Measurements from ENCODE around the gene SYNDIG1. TPM values are rescaled to one million over a fixed set of nuclear protein-coding genes. Genes with fewer than 3 reads are reported as not detected.

Gene SYNDIG1
- total RNA-seq, 4 donors from 2014 or later, result 0.51 to 3.4 (median 2.8) TPM; not detected in 1

- Histone ChIP-seq H3K9me3 (no peaks in the 10 kb centered on the region), H3K27ac (no peak overlapping the region), H3K4me1 (no peaks in the 10 kb centered on the region), H3K27me3 (no peaks in the 10 kb centered on the region), H3K4me3 (no peak overlapping the region), H3K36me3 (no peaks in the 10 kb centered on the region)
- intact Hi-C loops (cut with DNase I; ENCODE audit: low total_unique reads), result no loop called here
- TF ChIP-seq, protein P1, sequence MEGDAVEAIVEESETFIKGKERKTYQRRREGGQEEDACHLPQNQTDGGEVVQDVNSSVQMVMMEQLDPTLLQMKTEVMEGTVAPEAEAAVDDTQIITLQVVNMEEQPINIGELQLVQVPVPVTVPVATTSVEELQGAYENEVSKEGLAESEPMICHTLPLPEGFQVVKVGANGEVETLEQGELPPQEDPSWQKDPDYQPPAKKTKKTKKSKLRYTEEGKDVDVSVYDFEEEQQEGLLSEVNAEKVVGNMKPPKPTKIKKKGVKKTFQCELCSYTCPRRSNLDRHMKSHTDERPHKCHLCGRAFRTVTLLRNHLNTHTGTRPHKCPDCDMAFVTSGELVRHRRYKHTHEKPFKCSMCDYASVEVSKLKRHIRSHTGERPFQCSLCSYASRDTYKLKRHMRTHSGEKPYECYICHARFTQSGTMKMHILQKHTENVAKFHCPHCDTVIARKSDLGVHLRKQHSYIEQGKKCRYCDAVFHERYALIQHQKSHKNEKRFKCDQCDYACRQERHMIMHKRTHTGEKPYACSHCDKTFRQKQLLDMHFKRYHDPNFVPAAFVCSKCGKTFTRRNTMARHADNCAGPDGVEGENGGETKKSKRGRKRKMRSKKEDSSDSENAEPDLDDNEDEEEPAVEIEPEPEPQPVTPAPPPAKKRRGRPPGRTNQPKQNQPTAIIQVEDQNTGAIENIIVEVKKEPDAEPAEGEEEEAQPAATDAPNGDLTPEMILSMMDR (IDR thresholded peaks at IDR 0.05), result no peak
- no peak for TF ChIP-seq POLR2A (IDR thresholded peaks at IDR 0.05)
- no peak for DNase-seq
Measured at GRCh38 chr20:24494460-24494920, 25.1 kb downstream of the SYNDIG1 start.

DNA sequence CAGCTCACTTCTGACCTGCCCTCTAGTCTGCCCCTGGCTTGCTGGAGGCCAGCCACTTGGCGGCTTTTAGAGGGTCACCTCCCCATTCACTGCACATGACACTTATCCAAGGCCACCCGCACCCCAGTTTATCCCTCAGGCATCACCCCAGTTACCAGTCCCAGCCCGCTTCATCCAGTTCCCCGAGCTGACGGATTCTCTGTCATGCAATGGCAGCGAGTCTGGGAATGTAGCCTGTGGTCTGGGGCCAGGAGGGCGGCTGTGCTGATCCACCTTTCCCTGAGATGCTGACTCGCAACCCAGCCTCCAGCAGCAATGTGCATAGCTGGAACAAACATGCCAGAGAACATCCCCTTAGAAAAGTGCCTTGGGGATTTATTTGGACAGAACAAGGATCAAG, 25.8 kb downstream of the SYNDIG1 start:
- Histone ChIP-seq H3K4me3 (no peak overlapping the region), H3K9me3 (no peaks in the 10 kb centered on the region), H3K4me1 (no peaks in the 10 kb centered on the region), H3K36me3 (no peaks in the 10 kb centered on the region), H3K27ac (no peak overlapping the region), H3K27me3 (no peaks in the 10 kb centered on the region)
- intact Hi-C loops (cut with DNase I; ENCODE audit: low total_unique reads), result no loop called here
- TF ChIP-seq, protein P1 (IDR thresholded peaks at IDR 0.05), result no peak
- TF ChIP-seq POLR2A (IDR thresholded peaks at IDR 0.05), result no peak
- no peak for DNase-seq

DNA sequence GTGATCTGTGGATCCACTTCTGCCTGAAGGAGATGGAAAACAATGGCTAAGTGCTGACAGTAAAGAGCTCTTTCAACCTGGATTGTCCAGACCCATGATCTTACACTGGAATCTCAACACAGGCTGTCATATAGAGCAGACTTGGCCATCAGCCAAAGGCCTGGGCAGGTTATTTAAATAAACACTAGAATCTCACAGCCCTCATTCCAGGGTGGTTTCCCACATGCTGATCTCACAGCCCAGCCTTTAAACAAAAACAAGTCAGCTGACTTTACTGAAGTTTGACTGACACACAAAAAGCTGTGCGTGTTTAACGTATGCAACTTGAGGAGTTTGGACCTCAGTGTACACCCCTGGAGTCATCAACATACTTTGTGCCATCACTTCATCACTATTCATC, 28.4 kb downstream of the SYNDIG1 start:
- no peak for DNase-seq
- no peaks in the 10 kb centered on the region for H3K4me1 ChIP-seq
- no peaks in the 10 kb centered on the region for H3K27me3 ChIP-seq
- H3K27ac ChIP-seq, result no peak overlapping the region
- TF ChIP-seq, protein P1 (IDR thresholded peaks at IDR 0.05), result no peak
- TF ChIP-seq POLR2A (IDR thresholded peaks at IDR 0.05), result no peak
- intact Hi-C loops (cut with DNase I; ENCODE audit: low total_unique reads), result no loop called here
- no peak overlapping the region for H3K4me3 ChIP-seq
- H3K36me3 ChIP-seq, result no peaks in the 10 kb centered on the region
- no peaks in the 10 kb centered on the region for H3K9me3 ChIP-seq

DNA sequence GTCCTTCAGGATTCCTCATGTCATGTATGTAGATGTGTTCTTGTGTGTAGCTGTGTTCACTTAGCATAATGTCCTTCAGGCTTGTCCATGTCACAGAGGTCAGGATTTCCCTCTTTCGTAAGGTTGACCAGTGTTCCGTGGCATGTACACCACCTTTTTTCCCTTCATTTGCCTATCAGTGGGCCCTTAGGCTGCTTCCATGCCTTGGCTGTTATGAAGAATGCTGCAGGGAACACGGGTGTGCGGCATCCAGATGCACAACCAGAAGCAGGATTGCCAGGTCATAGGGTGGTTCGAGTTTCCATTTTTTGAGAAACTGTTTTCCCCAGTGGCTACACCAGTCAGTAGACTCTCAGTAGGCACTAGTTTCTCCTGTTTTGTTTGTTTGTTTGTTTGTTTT, 29.2 kb downstream of the SYNDIG1 start:
- H3K27me3 ChIP-seq, result no peaks in the 10 kb centered on the region
- intact Hi-C loops (cut with DNase I; ENCODE audit: low total_unique reads), result no loop called here

DNA sequence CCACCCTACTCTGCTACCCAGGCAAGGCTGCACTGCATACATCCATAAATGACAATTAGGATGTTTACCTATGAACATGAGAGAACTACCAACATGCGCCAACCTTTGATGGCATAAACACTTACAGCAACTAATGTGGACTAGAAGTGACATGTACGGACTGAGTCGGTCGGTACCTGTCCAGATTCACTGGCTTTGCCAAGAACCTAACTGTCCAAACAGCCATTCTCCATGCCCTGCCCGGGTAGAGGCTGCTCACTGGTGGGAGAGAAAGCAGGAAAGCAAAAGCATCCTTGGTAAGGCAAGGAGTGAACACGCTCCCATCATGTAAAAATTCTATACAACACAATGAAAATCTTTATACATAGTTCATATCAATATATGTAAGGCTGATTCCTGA, 30.0 kb downstream of the SYNDIG1 start:
- intact Hi-C loops (cut with DNase I; ENCODE audit: low total_unique reads), result no loop called here
- TF ChIP-seq, protein P1 (IDR thresholded peaks at IDR 0.05), result no peak
- TF ChIP-seq POLR2A (IDR thresholded peaks at IDR 0.05), result no peak
- Histone ChIP-seq H3K9me3 (no peaks in the 10 kb centered on the region), H3K4me1 (no peaks in the 10 kb centered on the region), H3K27ac (no peak overlapping the region), H3K27me3 (no peaks in the 10 kb centered on the region), H3K36me3 (no peaks in the 10 kb centered on the region), H3K4me3 (no peak overlapping the region)
- DNase-seq, result no peak

More for the DNA sequence above, 29.2 kb downstream of the SYNDIG1 start:
- no peak for DNase-seq
- TF ChIP-seq, protein P1 (IDR thresholded peaks at IDR 0.05), result no peak
- TF ChIP-seq POLR2A (IDR thresholded peaks at IDR 0.05), result no peak
- Histone ChIP-seq H3K4me1 (no peaks in the 10 kb centered on the region), H3K9me3 (no peaks in the 10 kb centered on the region), H3K27ac (no peak overlapping the region), H3K4me3 (no peak overlapping the region), H3K36me3 (no peaks in the 10 kb centered on the region)

All from uterus (tissue), 4 donors.